OCI-M1 (cell line): ENCODE measurements around the gene PDZRN4.
"Not testable (repeated sequence)": the region's sequence is repeated elsewhere in the genome, so short reads cannot be mapped to it uniquely, and the experiment has no call there.

ENCODE experiments used
- DNase-seq: peaks from one replicate; lab custom pipeline; 2025; lab: John Stamatoyannopoulos, UW

The PDZRN4 gene

GRCh38 chr12:41511247-41511646, 323.1 kb downstream of the PDZRN4 start:
- DNase-seq, result no peak

- no peak for DNase-seq
Measured at GRCh38 chr12:41512497-41512896, 324.4 kb downstream of the PDZRN4 start.

- peak; percentile 20 for DNase-seq
Measured at GRCh38 chr12:41514021-41514777, 326.1 kb downstream of the PDZRN4 start.

GRCh38 chr12:41514907-41515306, 326.8 kb downstream of the PDZRN4 start:
- DNase-seq, result peak; percentile 64

GRCh38 chr12:41515953-41516352, 327.8 kb downstream of the PDZRN4 start:
- DNase-seq, result no peak

GRCh38 chr12:41520869-41521268, 332.7 kb downstream of the PDZRN4 start:
- no peak for DNase-seq

- DNase-seq, result peak; percentile 87
Measured at GRCh38 chr12:41521872-41522379, 333.8 kb downstream of the PDZRN4 start.

GRCh38 chr12:41527062-41527461, 338.9 kb downstream of the PDZRN4 start:
- DNase-seq, result peak; percentile 76

GRCh38 chr12:41527534-41528116, 339.5 kb downstream of the PDZRN4 start:
- DNase-seq, result peak; percentile 96

- no peak for DNase-seq
Measured at GRCh38 chr12:41528874-41529273, 340.8 kb downstream of the PDZRN4 start.

GRCh38 chr12:41530441-41530840, 342.3 kb downstream of the PDZRN4 start:
- no peak for DNase-seq

- DNase-seq, result no peak
Measured at GRCh38 chr12:41531147-41531829, 343.2 kb downstream of the PDZRN4 start.

- no peak for DNase-seq
Measured at GRCh38 chr12:41532072-41532471, 344.0 kb downstream of the PDZRN4 start.

GRCh38 chr12:41536813-41537490, 348.8 kb downstream of the PDZRN4 start:
- no peak for DNase-seq

- DNase-seq, result peak; percentile 18
Measured at GRCh38 chr12:41537522-41537921, 349.4 kb downstream of the PDZRN4 start.

- no peak for DNase-seq
Measured at GRCh38 chr12:41545761-41546160, 357.6 kb downstream of the PDZRN4 start.

GRCh38 chr12:41547071-41547470, 359.0 kb downstream of the PDZRN4 start:
- DNase-seq, result not testable (repeated sequence)

GRCh38 chr12:41548926-41549325, 360.8 kb downstream of the PDZRN4 start:
- DNase-seq, result no peak

GRCh38 chr12:41552588-41552987, 364.5 kb downstream of the PDZRN4 start:
- no peak for DNase-seq

GRCh38 chr12:41556176-41556575, 368.1 kb downstream of the PDZRN4 start:
- no peak for DNase-seq

- DNase-seq, result no peak
Measured at GRCh38 chr12:41557344-41557743, 369.2 kb downstream of the PDZRN4 start.

- no peak for DNase-seq
Measured at GRCh38 chr12:41558671-41559070, 370.6 kb downstream of the PDZRN4 start.
